GM12878 (cell line): ENCODE results near the gene UBC. TPM values are rescaled to one million over a fixed set of nuclear protein-coding genes. Genes with fewer than 3 reads are reported as not detected.

Experiments used
- ASH2L ChIP-seq: fragments of 300-600, 200-600 bp; sonication (generic); IDR thresholded peaks from 2 replicates; pipeline ENCODE4 v1.6.1; 2017; ENCODE audit warnings: low read depth, mild to moderate bottlenecking, borderline replicate concordance
- CBX3 ChIP-seq: fragments of 200-600 bp; sonication (generic); IDR thresholded peaks from 2 replicates; pipeline ENCODE4 v1.6.1; 2016; ENCODE audit warnings: low read depth, borderline replicate concordance
- DPF2 ChIP-seq: fragments of 450-650 bp; IDR thresholded peaks from 2 replicates; pipeline ENCODE4 v1.6.1; 2017; ENCODE audit warnings: mild to moderate bottlenecking
- ETV6 ChIP-seq, 2 experiments: fragments of 450-650 bp in 1 of 2; IDR thresholded peaks in 1 of 2; conservative IDR thresholded peaks in 1 of 2; 2 replicates each; pipeline ENCODE4 v1.6.1; 2014; ENCODE audit warnings: antibody characterized with exemption in 1 of 2, borderline replicate concordance in 1 of 2, low read depth in 1 of 2, mild to moderate bottlenecking in 1 of 2, moderate library complexity in 1 of 2
- FOXM1 ChIP-seq: IDR thresholded peaks from 2 replicates; pipeline ENCODE4 v1.6.1; 2012; ENCODE audit warnings: low read depth, mild to moderate bottlenecking, inconsistent platforms, low read length, moderate library complexity
- HDGF ChIP-seq: fragments of 450-650 bp; IDR thresholded peaks from 2 replicates; pipeline ENCODE4 v1.6.1; 2016; ENCODE audit warnings: antibody characterized with exemption
- SMAD1 ChIP-seq: fragments of 450-650 bp; IDR thresholded peaks from 2 replicates; pipeline ENCODE4 v1.6.1; 2018; ENCODE audit warnings: mild to moderate bottlenecking, low read depth; ENCODE audit not compliant: partially characterized antibody
- SUPT20H ChIP-seq: IDR thresholded peaks from 2 replicates; pipeline ENCODE4 v1.6.1; 2011; ENCODE audit warnings: low read depth, mild to moderate bottlenecking, low read length, moderate library complexity, borderline replicate concordance; ENCODE audit not compliant: control insufficient read depth
- TCF3 ChIP-seq: IDR thresholded peaks from 2 replicates; pipeline ENCODE4 v1.6.1; 2012; ENCODE audit warnings: low read depth, mild to moderate bottlenecking, low read length, borderline replicate concordance; ENCODE audit not compliant: insufficient read depth
- WRNIP1 ChIP-seq: IDR thresholded peaks from 2 replicates; pipeline ENCODE4 v1.6.1; 2011; ENCODE audit warnings: low read depth, low read length, improper control_type of control experiment, borderline replicate concordance
- ZBED1 ChIP-seq: IDR thresholded peaks from 2 replicates; pipeline ENCODE4 v1.6.1; 2016; ENCODE audit warnings: borderline replicate concordance
- polyA plus RNA-seq, 11 experiments: library from polyadenylated mRNA; depleted of rRNA in 4 of 11; unstranded in 6 of 11; stranded (reverse) in 5 of 11; fragments of >200 nt; fragmentation: Nextera tagmentation in 4 of 11; fragmentation: Illumina TruSeq in 1 of 11; extraction: Ambion mirVana in 4 of 11; extraction: Trizol in 1 of 11; gene quantifications; 1 replicate in 1 of 11; 2 replicates in 10 of 11; pipeline versions ENCODE4 v1.2.1 to v1.2.3, GENCODE V29; 2011 to 2016; ENCODE audit warnings: inconsistent platforms in 2 of 11, missing spikeins in 2 of 11, low read depth in 1 of 11
- total RNA-seq, 4 experiments: library from RNA; depleted of rRNA in 3 of 4; stranded (reverse); fragments of >200 nt in 3 of 4; fragmentation: Illumina TruSeq in 1 of 4; extraction: Trizol in 1 of 4; gene quantifications; 2 replicates each; pipeline versions ENCODE4 v1.2.1 to v1.2.3, GENCODE V29; 2013 to 2021
- TF ChIP-seq, protein P1 (sequence below): IDR thresholded peaks from 2 replicates; pipeline ENCODE4 v1.6.1; 2012; ENCODE audit warnings: low read depth, low read length, improper control_type of control experiment
- TF ChIP-seq, protein P2 (sequence below): fragments of 450-650 bp; IDR thresholded peaks from 2 replicates; pipeline ENCODE4 v1.6.1; 2016; ENCODE audit warnings: mild to moderate bottlenecking, moderate library complexity, borderline replicate concordance
- TF ChIP-seq, protein P3 (sequence below): fragments of 450-650 bp; IDR thresholded peaks from 2 replicates; pipeline ENCODE4 v1.6.1; 2016; ENCODE audit warnings: mild to moderate bottlenecking
- TF ChIP-seq, protein P4 (sequence below): IDR thresholded peaks from 2 replicates; pipeline ENCODE4 v1.6.1; 2011; ENCODE audit warnings: low read depth, low read length, improper control_type of control experiment, borderline replicate concordance
- TF ChIP-seq, protein P5 (sequence below): fragments of 450-650 bp; conservative IDR thresholded peaks from 2 replicates; pipeline ENCODE4 v1.6.1; 2017; ENCODE audit warnings: mild to moderate bottlenecking, moderate library complexity

UBC gene
- total and polyA plus RNA-seq, 10 of the 15 experiments (the other 5 are each of a cell fraction or from before 2014, with no cell fraction given), result 653 to 1,666 (median 874) TPM

DNA sequence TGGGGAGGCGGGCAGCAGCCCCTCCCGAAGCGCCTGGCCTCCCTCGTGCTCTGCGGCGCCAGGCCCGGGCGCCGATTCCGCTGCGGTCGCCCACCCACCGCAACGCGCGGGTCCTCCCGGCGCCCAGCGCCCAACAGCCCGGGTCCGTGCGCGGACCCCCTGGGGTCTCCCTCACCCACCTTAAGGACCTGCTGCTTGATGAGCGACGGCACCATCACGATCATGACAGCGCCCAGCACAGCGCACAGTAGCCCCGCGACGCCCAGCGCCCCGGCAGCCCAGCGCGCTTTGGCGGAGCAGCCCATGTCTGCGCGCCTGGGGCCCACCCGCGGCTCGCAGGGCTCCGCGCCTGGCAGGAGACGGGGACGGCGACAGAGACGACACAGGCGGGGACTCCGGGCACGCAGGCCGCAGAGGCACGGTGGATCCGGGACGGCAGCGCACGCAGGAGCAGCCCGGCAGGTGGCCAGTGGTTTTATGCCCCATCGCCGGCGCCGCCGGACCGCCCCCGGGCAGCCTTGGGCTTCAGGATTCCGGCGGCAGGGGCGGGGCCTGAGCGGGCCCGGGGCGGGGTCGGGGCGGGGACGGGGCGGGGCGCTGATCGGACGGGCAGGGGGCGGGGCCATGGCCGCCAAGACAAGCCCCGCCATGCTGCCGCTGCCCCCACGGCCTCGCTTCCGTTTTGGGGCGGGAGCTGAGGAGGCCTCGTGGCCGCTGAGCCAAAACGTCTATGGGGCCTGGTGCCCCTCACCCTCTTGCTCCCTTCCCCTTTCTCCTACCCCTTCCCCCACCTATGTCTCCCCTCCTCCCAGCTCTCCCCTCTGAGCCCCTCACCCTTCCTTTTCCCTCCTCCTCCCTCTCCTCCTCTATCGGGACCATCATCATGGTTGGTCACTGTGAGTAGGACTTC, 50.8 kb downstream of the UBC start, which contains the start of gene SCARB1 (continued):
- TF ChIP-seq, protein P1, sequence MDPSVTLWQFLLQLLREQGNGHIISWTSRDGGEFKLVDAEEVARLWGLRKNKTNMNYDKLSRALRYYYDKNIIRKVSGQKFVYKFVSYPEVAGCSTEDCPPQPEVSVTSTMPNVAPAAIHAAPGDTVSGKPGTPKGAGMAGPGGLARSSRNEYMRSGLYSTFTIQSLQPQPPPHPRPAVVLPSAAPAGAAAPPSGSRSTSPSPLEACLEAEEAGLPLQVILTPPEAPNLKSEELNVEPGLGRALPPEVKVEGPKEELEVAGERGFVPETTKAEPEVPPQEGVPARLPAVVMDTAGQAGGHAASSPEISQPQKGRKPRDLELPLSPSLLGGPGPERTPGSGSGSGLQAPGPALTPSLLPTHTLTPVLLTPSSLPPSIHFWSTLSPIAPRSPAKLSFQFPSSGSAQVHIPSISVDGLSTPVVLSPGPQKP, result no peak
- TF ChIP-seq TCF3 (peak; percentile 91), CBX3 (no peak), ZBED1 (no peak), SUPT20H (no peak), DPF2 (peak; percentile 80), ASH2L (no peak; the same call in 1 of the 2 replicates), SMAD1 (no peak), ETV6 (conservative IDR thresholded peaks at IDR 0.05 in 1 of 2, IDR thresholded peaks at IDR 0.05 in 1 of 2; ENCODE audit: borderline replicate concordance in 1 of 2, low read depth in 1 of 2) (no peak), HDGF (peak; percentile 100), FOXM1 (no peak), WRNIP1 (no peak)
- TF ChIP-seq, protein P2, sequence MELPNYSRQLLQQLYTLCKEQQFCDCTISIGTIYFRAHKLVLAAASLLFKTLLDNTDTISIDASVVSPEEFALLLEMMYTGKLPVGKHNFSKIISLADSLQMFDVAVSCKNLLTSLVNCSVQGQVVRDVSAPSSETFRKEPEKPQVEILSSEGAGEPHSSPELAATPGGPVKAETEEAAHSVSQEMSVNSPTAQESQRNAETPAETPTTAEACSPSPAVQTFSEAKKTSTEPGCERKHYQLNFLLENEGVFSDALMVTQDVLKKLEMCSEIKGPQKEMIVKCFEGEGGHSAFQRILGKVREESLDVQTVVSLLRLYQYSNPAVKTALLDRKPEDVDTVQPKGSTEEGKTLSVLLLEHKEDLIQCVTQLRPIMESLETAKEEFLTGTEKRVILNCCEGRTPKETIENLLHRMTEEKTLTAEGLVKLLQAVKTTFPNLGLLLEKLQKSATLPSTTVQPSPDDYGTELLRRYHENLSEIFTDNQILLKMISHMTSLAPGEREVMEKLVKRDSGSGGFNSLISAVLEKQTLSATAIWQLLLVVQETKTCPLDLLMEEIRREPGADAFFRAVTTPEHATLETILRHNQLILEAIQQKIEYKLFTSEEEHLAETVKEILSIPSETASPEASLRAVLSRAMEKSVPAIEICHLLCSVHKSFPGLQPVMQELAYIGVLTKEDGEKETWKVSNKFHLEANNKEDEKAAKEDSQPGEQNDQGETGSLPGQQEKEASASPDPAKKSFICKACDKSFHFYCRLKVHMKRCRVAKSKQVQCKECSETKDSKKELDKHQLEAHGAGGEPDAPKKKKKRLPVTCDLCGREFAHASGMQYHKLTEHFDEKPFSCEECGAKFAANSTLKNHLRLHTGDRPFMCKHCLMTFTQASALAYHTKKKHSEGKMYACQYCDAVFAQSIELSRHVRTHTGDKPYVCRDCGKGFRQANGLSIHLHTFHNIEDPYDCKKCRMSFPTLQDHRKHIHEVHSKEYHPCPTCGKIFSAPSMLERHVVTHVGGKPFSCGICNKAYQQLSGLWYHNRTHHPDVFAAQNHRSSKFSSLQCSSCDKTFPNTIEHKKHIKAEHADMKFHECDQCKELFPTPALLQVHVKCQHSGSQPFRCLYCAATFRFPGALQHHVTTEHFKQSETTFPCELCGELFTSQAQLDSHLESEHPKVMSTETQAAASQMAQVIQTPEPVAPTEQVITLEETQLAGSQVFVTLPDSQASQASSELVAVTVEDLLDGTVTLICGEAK, result no peak
- TF ChIP-seq, protein P3, sequence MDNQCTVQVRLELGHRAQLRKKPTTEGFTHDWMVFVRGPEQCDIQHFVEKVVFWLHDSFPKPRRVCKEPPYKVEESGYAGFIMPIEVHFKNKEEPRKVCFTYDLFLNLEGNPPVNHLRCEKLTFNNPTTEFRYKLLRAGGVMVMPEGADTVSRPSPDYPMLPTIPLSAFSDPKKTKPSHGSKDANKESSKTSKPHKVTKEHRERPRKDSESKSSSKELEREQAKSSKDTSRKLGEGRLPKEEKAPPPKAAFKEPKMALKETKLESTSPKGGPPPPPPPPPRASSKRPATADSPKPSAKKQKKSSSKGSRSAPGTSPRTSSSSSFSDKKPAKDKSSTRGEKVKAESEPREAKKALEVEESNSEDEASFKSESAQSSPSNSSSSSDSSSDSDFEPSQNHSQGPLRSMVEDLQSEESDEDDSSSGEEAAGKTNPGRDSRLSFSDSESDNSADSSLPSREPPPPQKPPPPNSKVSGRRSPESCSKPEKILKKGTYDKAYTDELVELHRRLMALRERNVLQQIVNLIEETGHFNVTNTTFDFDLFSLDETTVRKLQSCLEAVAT, result peak; percentile 88
- TF ChIP-seq, protein P4, sequence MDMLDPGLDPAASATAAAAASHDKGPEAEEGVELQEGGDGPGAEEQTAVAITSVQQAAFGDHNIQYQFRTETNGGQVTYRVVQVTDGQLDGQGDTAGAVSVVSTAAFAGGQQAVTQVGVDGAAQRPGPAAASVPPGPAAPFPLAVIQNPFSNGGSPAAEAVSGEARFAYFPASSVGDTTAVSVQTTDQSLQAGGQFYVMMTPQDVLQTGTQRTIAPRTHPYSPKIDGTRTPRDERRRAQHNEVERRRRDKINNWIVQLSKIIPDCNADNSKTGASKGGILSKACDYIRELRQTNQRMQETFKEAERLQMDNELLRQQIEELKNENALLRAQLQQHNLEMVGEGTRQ, result no peak
- TF ChIP-seq, protein P5, sequence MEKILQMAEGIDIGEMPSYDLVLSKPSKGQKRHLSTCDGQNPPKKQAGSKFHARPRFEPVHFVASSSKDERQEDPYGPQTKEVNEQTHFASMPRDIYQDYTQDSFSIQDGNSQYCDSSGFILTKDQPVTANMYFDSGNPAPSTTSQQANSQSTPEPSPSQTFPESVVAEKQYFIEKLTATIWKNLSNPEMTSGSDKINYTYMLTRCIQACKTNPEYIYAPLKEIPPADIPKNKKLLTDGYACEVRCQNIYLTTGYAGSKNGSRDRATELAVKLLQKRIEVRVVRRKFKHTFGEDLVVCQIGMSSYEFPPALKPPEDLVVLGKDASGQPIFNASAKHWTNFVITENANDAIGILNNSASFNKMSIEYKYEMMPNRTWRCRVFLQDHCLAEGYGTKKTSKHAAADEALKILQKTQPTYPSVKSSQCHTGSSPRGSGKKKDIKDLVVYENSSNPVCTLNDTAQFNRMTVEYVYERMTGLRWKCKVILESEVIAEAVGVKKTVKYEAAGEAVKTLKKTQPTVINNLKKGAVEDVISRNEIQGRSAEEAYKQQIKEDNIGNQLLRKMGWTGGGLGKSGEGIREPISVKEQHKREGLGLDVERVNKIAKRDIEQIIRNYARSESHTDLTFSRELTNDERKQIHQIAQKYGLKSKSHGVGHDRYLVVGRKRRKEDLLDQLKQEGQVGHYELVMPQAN, result peak; percentile 89
